Tibial nerve (tissue), 4 donors: ENCODE data around the gene GOLT1A.

Experiments used
- EP300 ChIP-seq, 2 donors: sonication (generic); formaldehyde crosslinking; IDR thresholded peaks; one replicate each; pipeline ENCODE4 v1.6.1; 2017; ENCODE audit warnings: antibody characterized with exemption in 2 of 2, mild to moderate bottlenecking in 1 of 2
- POLR2A ChIP-seq, 2 donors: fragments of 450-650 bp; IDR thresholded peaks; one replicate each; pipeline ENCODE4 v1.6.1; 2017; ENCODE audit warnings: antibody characterized with exemption in 2 of 2, mild to moderate bottlenecking in 2 of 2, moderate library complexity in 2 of 2
- TF ChIP-seq, protein P1 (sequence below), 5 experiments: fragments of 200-600 bp in 3 of 5; fragments of 450-650 bp in 2 of 5; sonication (generic) in 3 of 5; IDR thresholded peaks; one replicate each; pipeline ENCODE4 v1.5.1; 2016 to 2019; ENCODE audit warnings: antibody characterized with exemption in 5 of 5, mild to moderate bottlenecking in 3 of 5, moderate library complexity in 2 of 5

DNA sequence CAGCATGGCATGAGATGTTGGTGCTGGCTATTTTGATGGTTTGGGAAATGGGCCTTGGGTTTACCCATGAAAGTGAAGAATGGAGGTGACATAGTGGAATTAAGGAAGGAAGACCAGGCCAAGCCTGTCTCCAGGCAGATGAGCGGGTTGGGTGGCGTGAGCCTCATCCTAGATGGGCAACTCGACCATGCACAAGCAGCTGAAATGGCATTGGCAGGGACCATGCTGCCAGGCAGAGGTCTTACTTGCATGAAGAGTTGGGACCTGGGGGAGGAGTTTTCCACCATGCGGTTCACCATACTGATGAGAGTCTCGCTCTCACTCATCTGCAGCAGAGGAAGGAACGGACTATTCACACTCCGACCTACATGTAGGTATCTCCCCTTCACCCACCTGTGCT, 37.5 kb upstream of the GOLT1A start:
- TF ChIP-seq, protein P1, sequence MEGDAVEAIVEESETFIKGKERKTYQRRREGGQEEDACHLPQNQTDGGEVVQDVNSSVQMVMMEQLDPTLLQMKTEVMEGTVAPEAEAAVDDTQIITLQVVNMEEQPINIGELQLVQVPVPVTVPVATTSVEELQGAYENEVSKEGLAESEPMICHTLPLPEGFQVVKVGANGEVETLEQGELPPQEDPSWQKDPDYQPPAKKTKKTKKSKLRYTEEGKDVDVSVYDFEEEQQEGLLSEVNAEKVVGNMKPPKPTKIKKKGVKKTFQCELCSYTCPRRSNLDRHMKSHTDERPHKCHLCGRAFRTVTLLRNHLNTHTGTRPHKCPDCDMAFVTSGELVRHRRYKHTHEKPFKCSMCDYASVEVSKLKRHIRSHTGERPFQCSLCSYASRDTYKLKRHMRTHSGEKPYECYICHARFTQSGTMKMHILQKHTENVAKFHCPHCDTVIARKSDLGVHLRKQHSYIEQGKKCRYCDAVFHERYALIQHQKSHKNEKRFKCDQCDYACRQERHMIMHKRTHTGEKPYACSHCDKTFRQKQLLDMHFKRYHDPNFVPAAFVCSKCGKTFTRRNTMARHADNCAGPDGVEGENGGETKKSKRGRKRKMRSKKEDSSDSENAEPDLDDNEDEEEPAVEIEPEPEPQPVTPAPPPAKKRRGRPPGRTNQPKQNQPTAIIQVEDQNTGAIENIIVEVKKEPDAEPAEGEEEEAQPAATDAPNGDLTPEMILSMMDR (IDR thresholded peaks at IDR 0.05): no peak
- TF ChIP-seq EP300 (IDR thresholded peaks at IDR 0.05): no peak
- TF ChIP-seq POLR2A (IDR thresholded peaks at IDR 0.05): no peak
